Measurements from ENCODE around the gene STAB1. TPM values are rescaled to one million over a fixed set of nuclear protein-coding genes. Genes with fewer than 3 reads are reported as not detected.
A peak's percentile ranks its signal among the peaks of the same experiment; 100 is the strongest.

The STAB1 gene
- total and polyA plus RNA-seq, 2 of the 8 experiments (the other 6 are each of a cell fraction or from before 2014, with no cell fraction given), result 1.0 to 1.9 TPM

DNA sequence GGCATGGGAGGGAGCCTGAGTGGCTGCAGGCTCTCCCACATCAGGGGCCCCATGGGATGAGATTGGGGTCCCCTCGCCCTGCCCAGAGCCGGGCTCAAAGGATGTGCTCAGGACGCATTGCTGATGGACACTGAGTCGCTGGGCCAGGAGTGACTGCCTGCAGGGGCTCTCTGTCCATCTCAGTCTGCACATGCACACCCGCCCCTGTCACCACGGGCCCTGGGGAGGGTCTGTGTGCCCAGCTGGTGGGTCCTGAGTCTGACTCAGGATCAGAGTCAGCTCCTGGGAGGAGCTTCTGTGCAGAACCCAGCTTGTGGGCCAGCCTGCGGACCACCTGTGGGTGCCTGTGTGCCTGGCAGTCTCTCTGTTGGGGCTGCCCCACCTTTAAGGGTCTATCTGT, 18.1 kb downstream of the STAB1 start:
- POLR2A ChIA-PET (ENCODE audit: partially characterized antibody), result interaction anchor here (0.6 to 4.1 kb wide), 4 partner anchors 10 to 89 kb away, joined by 3 to 16 read pairs (median 6); no protein-coding TSS in a partner anchor
- no peak overlapping the region for H2BK5ac ChIP-seq (ENCODE audit: low read depth, low read length)
- 96% methylated on average over 6 of the region's 7 CpGs; no CpG with 5 or more reads in 1 of the 2 experiments for WGBS, 2 experiments (ENCODE audit: extremely low coverage in 1 of 2, insufficient coverage in 1 of 2, insufficient read length in 1 of 2, insufficient replicate concordance in 2 of 2, low coverage in 1 of 2, low lambda C conversion rate in 2 of 2, missing lambda C conversion rate in 1 of 2)
- TF ChIP-seq RBBP5 (IDR thresholded peaks at IDR 0.05; ENCODE audit: borderline replicate concordance, low read depth, low read length) (no peak), FOSL1 (IDR thresholded peaks at IDR 0.05; ENCODE audit: insufficient read depth, low read depth, low read length) (no peak), JUND (IDR thresholded peaks at IDR 0.05; ENCODE audit: low read length) (no peak), MAX (IDR thresholded peaks at IDR 0.05) (no peak), MAFK (IDR thresholded peaks at IDR 0.05; ENCODE audit: low read depth, low read length) (no peak), GTF2F1 (IDR thresholded peaks at IDR 0.05; ENCODE audit: borderline replicate concordance, low read depth, low read length) (no peak), CTBP2 (IDR thresholded peaks at IDR 0.05; ENCODE audit: borderline replicate concordance, insufficient read depth, insufficient read length, low read length) (no peak), NANOG (IDR thresholded peaks at IDR 0.05; ENCODE audit: insufficient read depth, low read depth, low read length, poor library complexity, severe bottlenecking) (no peak), CBX5 (IDR thresholded peaks at IDR 0.05; ENCODE audit: low read depth, low read length) (no peak), RXRA (IDR thresholded peaks at IDR 0.05; ENCODE audit: insufficient read depth, low read depth, low read length) (no peak), EZH2 (IDR thresholded peaks at IDR 0.05; ENCODE audit: low read depth, low read length, severe bottlenecking) (no peak), HDAC2 (IDR thresholded peaks at IDR 0.05; ENCODE audit: borderline replicate concordance in 1 of 2, low read depth in 2 of 2, low read length in 2 of 2) (no peak)

More for the DNA sequence above, 18.1 kb downstream of the STAB1 start:
- H3K9ac ChIP-seq (replicated peaks in 1 of 4; ENCODE audit: extremely low read depth in 1 of 4, low read depth in 3 of 4, low read length in 3 of 4), result no peak overlapping the region
- no peak overlapping the region for H4K5ac ChIP-seq (ENCODE audit: insufficient read length, low read depth, low read length)
- H2BK12ac ChIP-seq (ENCODE audit: low read depth, low read length), result 0 out of 2 replicates have a peak overlapping the region, but pooled peaks have one; percentile 9
- no peak overlapping the region for H3K23ac ChIP-seq (ENCODE audit: insufficient read length)
- no peak overlapping the region for H2BK20ac ChIP-seq (ENCODE audit: low read length)
- no peak overlapping the region for H3K4ac ChIP-seq (replicated peaks; ENCODE audit: insufficient read length, low read depth, low read length)
- no peak overlapping the region; the same call in 1 of the 2 replicates for H4K8ac ChIP-seq (ENCODE audit: extremely low read depth, insufficient read depth, low read length)
- no peak overlapping the region for H2BK120ac ChIP-seq (replicated peaks; ENCODE audit: low read depth, low read length)
- H3K4me1 ChIP-seq (replicated peaks in 1 of 4; ENCODE audit: control insufficient read depth in 3 of 4, insufficient read depth in 4 of 4, low read length in 3 of 4), result peaks cover 0 to 5% (median 1%) of the 10 kb centered on the region in 4 experiments; a peak in 3 of 7 replicates
- FAIRE-seq (no peak), DNase-seq (ENCODE audit: low read depth in 1 of 2, low spot score in 2 of 2) (no peak)
- no peak overlapping the region for H3K14ac ChIP-seq (ENCODE audit: insufficient read length)
- H3K27ac ChIP-seq (ENCODE audit: low read depth, low read length), result no peak overlapping the region
- CTCF ChIA-PET (ENCODE audit: partially characterized antibody), result interaction anchor here (0.9 to 1.2 kb wide), 2 partner anchors 16 to 23 kb away, joined by 3 to 4 read pairs; no protein-coding TSS in a partner anchor
- peaks cover 0 to 1% of the 10 kb centered on the region in 2 experiments for H4K20me1 ChIP-seq (replicated peaks in 1 of 2; ENCODE audit: control insufficient read depth in 1 of 2, insufficient read depth in 2 of 2, low read length in 2 of 2)
- no peak overlapping the region for H3K4me2 ChIP-seq (ENCODE audit: insufficient read depth in 1 of 2, low read depth in 2 of 2, low read length in 2 of 2)
- no peak overlapping the region for H3K18ac ChIP-seq (ENCODE audit: extremely low read depth, low read length)
- H4K91ac ChIP-seq (replicated peaks; ENCODE audit: insufficient read length, low read length), result no peak overlapping the region
- H3K23me2 ChIP-seq (ENCODE audit: low read depth, low read length), result no peaks in the 10 kb centered on the region; the same call in 1 of the 2 replicates
- no peaks in the 10 kb centered on the region for H3K36me3 ChIP-seq (ENCODE audit: control insufficient read depth in 2 of 4, insufficient read depth in 4 of 4, low read length in 3 of 4)
- no peaks in the 10 kb centered on the region for H3K79me1 ChIP-seq (ENCODE audit: low read depth, low read length)
- no peak overlapping the region for H2BK15ac ChIP-seq (ENCODE audit: low read length)
- H3K9me3 ChIP-seq (ENCODE audit: insufficient read depth in 2 of 2, low read depth in 1 of 2, low read length in 1 of 2), result no peaks in the 10 kb centered on the region
- H2AK5ac ChIP-seq (ENCODE audit: low read depth, low read length), result no peak overlapping the region
- no peak overlapping the region for H2AFZ ChIP-seq (ENCODE audit: low read length)
- no peak overlapping the region for H3K56ac ChIP-seq (replicated peaks; ENCODE audit: insufficient read length, low read depth, low read length)
- H3K4me3 ChIP-seq (ENCODE audit: extremely low read depth in 1 of 4, insufficient read depth in 2 of 4, low read depth in 3 of 4, low read length in 4 of 4), result no peak overlapping the region
- H3K27me3 ChIP-seq (replicated peaks in 1 of 4; ENCODE audit: control insufficient read depth in 3 of 4, extremely low read depth in 1 of 4, insufficient read depth in 3 of 4, low read length in 3 of 4), result peaks cover 0 to 8% (median 4%) of the 10 kb centered on the region in 4 experiments; a peak in 5 of 7 replicates
- no peaks in the 10 kb centered on the region for H3K79me2 ChIP-seq (ENCODE audit: control insufficient read depth in 1 of 2, insufficient read depth in 2 of 2, low read length in 2 of 2)
